GM23338 (cell line): ENCODE measurements around the gene FBXL20. TPM values are rescaled to one million over a fixed set of nuclear protein-coding genes. Genes with fewer than 3 reads are reported as not detected.

Experiments used
- ATAC-seq: fragments of 200-7000 bp; cut with Tn5 transposase; 3 replicates; pipeline ENCODE4 v1.9.1; 2020
- DNase-seq: peaks from one replicate; pipeline ENCODE4 v3.0.0-alpha.2; 2015; ENCODE audit warnings: low spot score
- H2AFZ ChIP-seq: fragments of 200-600 bp; sonication (generic); 2 replicates; pipeline ENCODE4 v1.8.0; 2016; ENCODE audit warnings: antibody characterized with exemption, mild to moderate bottlenecking, moderate library complexity
- H3F3A ChIP-seq: fragments of 200-600 bp; sonication (generic); replicated peaks from 2 replicates; pipeline ENCODE4 v1.8.0; 2017; ENCODE audit warnings: antibody characterized with exemption, mixed run types, low read depth
- H3K27ac ChIP-seq: fragments of 200-600 bp; sonication (generic); 2 replicates; pipeline ENCODE4 v1.6.1; 2016; ENCODE audit warnings: low read depth
- H3K27me3 ChIP-seq: fragments of 200-600 bp; sonication (generic); 2 replicates; pipeline ENCODE4 v1.8.0; 2016; ENCODE audit warnings: mild to moderate bottlenecking, mixed run types, moderate library complexity; ENCODE audit not compliant: insufficient read depth
- H3K36me3 ChIP-seq: fragments of 200-600 bp; sonication (generic); 2 replicates; pipeline ENCODE4 v1.8.0; 2016; ENCODE audit warnings: mild to moderate bottlenecking; ENCODE audit not compliant: insufficient read depth
- H3K4me1 ChIP-seq: fragments of 200-600 bp; sonication (generic); 2 replicates; pipeline ENCODE4 v1.8.0; 2016; ENCODE audit warnings: mild to moderate bottlenecking, moderate library complexity; ENCODE audit not compliant: insufficient read depth
- H3K4me2 ChIP-seq: fragments of 200-600 bp; sonication (generic); 2 replicates; pipeline ENCODE4 v1.7.1; 2017; ENCODE audit warnings: mixed run types
- H3K4me3 ChIP-seq: fragments of 200-600 bp; sonication (generic); 2 replicates; pipeline ENCODE4 v1.6.1; 2016; ENCODE audit warnings: mixed run types
- H3K79me2 ChIP-seq: fragments of 200-600 bp; sonication (generic); replicated peaks from 2 replicates; pipeline ENCODE4 v1.8.0; 2017; ENCODE audit warnings: mild to moderate bottlenecking; ENCODE audit not compliant: insufficient read depth
- H3K9me2 ChIP-seq: fragments of 200-600 bp; sonication (generic); 2 replicates; pipeline ENCODE4 v1.8.0; 2017; ENCODE audit not compliant: insufficient read depth
- H4K20me1 ChIP-seq: fragments of 200-600 bp; sonication (generic); replicated peaks from 2 replicates; pipeline ENCODE4 v1.8.0; 2017; ENCODE audit warnings: mild to moderate bottlenecking; ENCODE audit not compliant: insufficient read depth
- H3K27ac Mint-ChIP-seq: 2 replicates; pipeline ENCODE4 v1.8.0; 2020; ENCODE audit warnings: inconsistent platforms, mild to moderate bottlenecking, moderate library complexity, mixed read lengths
- H3K27me3 Mint-ChIP-seq: 3 replicates; pipeline ENCODE4 v1.8.0; 2022; ENCODE audit warnings: low read depth, mild to moderate bottlenecking, moderate library complexity, mixed read lengths, inconsistent platforms; ENCODE audit not compliant: insufficient read depth, poor library complexity
- H3K36me3 Mint-ChIP-seq: 3 replicates; pipeline ENCODE4 v1.8.0; 2021; ENCODE audit warnings: low read depth, mild to moderate bottlenecking, inconsistent platforms, moderate library complexity, mixed read lengths
- H3K4me1 Mint-ChIP-seq: 3 replicates; pipeline ENCODE4 v1.8.0; 2020; ENCODE audit warnings: mild to moderate bottlenecking, inconsistent platforms, mixed read lengths
- H3K4me3 Mint-ChIP-seq: 3 replicates; pipeline ENCODE4 v1.8.0; 2021; ENCODE audit warnings: moderate library complexity, mild to moderate bottlenecking, inconsistent platforms, mixed read lengths
- H3K9me3 Mint-ChIP-seq: 3 replicates; pipeline ENCODE4 v1.8.0; 2020; ENCODE audit warnings: moderate library complexity, mild to moderate bottlenecking, inconsistent platforms, mixed read lengths
- CREB1 ChIP-seq: fragments of 250-450 bp; sonication (Bioruptor Pico); IDR thresholded peaks from 2 replicates; pipeline ENCODE4 v1.5.0; 2020; ENCODE audit warnings: low read depth, mild to moderate bottlenecking, moderate library complexity
- ETS1 ChIP-seq: IDR thresholded peaks from 2 replicates; pipeline ENCODE4 v1.6.1; 2016; ENCODE audit warnings: antibody characterized with exemption
- EZH2 ChIP-seq: fragments of 200-600 bp; sonication (generic); IDR thresholded peaks from one replicate; pipeline ENCODE4 v1.8.0; 2017; ENCODE audit warnings: antibody characterized with exemption, mild to moderate bottlenecking, low read depth; ENCODE audit not compliant: unreplicated experiment
- JUNB ChIP-seq: IDR thresholded peaks from one replicate; pipeline ENCODE4 v1.6.1; 2016; ENCODE audit warnings: antibody characterized with exemption; ENCODE audit not compliant: unreplicated experiment
- NANOG ChIP-seq: IDR thresholded peaks from 2 replicates; pipeline ENCODE4 v1.6.1; 2016; ENCODE audit warnings: antibody characterized with exemption, borderline replicate concordance
- POLR2AphosphoS5 ChIP-seq: IDR thresholded peaks from 2 replicates; pipeline ENCODE4 v1.6.1; 2016; ENCODE audit warnings: antibody characterized with exemption, low read depth
- REST ChIP-seq: IDR thresholded peaks from one replicate; pipeline ENCODE4 v1.6.1; 2018; ENCODE audit warnings: antibody characterized with exemption; ENCODE audit not compliant: unreplicated experiment
- ZNF114 ChIP-seq: fragments of 250-450 bp; sonication (Bioruptor Pico); IDR thresholded peaks from 2 replicates; pipeline ENCODE4 v1.5.0; 2020; ENCODE audit warnings: mild to moderate bottlenecking, moderate library complexity
- ZNF331 ChIP-seq: fragments of 250-450 bp; sonication (Bioruptor Pico); IDR thresholded peaks from 2 replicates; pipeline ENCODE4 v1.5.0; 2020; ENCODE audit warnings: low read depth, mild to moderate bottlenecking, moderate library complexity
- polyA plus RNA-seq: library from polyadenylated mRNA; unstranded; fragments of >200 nt; fragmentation: Nextera tagmentation; extraction: Ambion mirVana; gene quantifications from 2 replicates; pipeline ENCODE4 v1.2.1, GENCODE V29; 2016
- total RNA-seq: library from RNA; depleted of rRNA; stranded (reverse); fragments of >200 nt; shearing (Covaris generic); gene quantifications from 2 replicates; pipeline ENCODE4 v1.2.3, GENCODE V29; 2014
- TF ChIP-seq, protein P1 (sequence below), 2 experiments: fragments of 200-600 bp in 1 of 2; sonication (generic) in 1 of 2; conservative IDR thresholded peaks; 2 replicates each; pipeline versions ENCODE4 v1.5.1 to v1.6.1; 2016 to 2017; ENCODE audit warnings: antibody characterized with exemption in 2 of 2, low read depth in 2 of 2, mild to moderate bottlenecking in 2 of 2, moderate library complexity in 1 of 2

Gene FBXL20
- total and polyA plus RNA-seq, 2 experiments from 2014 or later, result 2.9 to 6.9 TPM

- no peak for TF ChIP-seq ZNF331 (CRISPR knock-in tag)
- no peak for TF ChIP-seq NANOG
- TF ChIP-seq POLR2AphosphoS5, result no peak
- no peak for TF ChIP-seq ETS1
- TF ChIP-seq, protein P1, sequence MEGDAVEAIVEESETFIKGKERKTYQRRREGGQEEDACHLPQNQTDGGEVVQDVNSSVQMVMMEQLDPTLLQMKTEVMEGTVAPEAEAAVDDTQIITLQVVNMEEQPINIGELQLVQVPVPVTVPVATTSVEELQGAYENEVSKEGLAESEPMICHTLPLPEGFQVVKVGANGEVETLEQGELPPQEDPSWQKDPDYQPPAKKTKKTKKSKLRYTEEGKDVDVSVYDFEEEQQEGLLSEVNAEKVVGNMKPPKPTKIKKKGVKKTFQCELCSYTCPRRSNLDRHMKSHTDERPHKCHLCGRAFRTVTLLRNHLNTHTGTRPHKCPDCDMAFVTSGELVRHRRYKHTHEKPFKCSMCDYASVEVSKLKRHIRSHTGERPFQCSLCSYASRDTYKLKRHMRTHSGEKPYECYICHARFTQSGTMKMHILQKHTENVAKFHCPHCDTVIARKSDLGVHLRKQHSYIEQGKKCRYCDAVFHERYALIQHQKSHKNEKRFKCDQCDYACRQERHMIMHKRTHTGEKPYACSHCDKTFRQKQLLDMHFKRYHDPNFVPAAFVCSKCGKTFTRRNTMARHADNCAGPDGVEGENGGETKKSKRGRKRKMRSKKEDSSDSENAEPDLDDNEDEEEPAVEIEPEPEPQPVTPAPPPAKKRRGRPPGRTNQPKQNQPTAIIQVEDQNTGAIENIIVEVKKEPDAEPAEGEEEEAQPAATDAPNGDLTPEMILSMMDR (conservative IDR thresholded peaks at IDR 0.05; ENCODE audit: low read depth in 2 of 2), result no peak
- TF ChIP-seq EZH2, result no peak
- no peak for TF ChIP-seq JUNB
Measured at GRCh38 chr17:39219647-39220154, 181.7 kb downstream of the FBXL20 start (continued).

- Histone ChIP-seq H3K79me2 (no peaks in the 10 kb centered on the region), H3K4me2 (no peak overlapping the region), H3F3A (0 out of 2 replicates have a peak, but pooled peaks cover 2% of the 10 kb centered on the region), H3K4me1 (peaks cover 10% of the 10 kb centered on the region), H3K4me3 (no peak overlapping the region), H3K9me2 (no peaks in the 10 kb centered on the region), H3K36me3 (no peaks in the 10 kb centered on the region), H3K27ac (no peak overlapping the region), H4K20me1 (no peaks in the 10 kb centered on the region), H2AFZ (no peak overlapping the region), H3K27me3 (peaks cover 36% of the 10 kb centered on the region)
- no peaks in the 10 kb centered on the region; the same call in 2 of the 3 replicates for H3K36me3 Mint-ChIP-seq
- no peaks in the 10 kb centered on the region; the same call in 2 of the 3 replicates for H3K9me3 Mint-ChIP-seq
- peaks cover 38% of the 10 kb centered on the region for H3K27me3 Mint-ChIP-seq
- ATAC-seq (no peak), DNase-seq (no peak)
- no peak overlapping the region for H3K27ac Mint-ChIP-seq
- H3K4me3 Mint-ChIP-seq, result no peak overlapping the region; the same call in 2 of the 3 replicates
- peaks cover 15% of the 10 kb centered on the region for H3K4me1 Mint-ChIP-seq
- TF ChIP-seq ETS1 (no peak), NANOG (no peak), ZNF114 (no peak), POLR2AphosphoS5 (no peak), CREB1 (no peak), REST (no peak), EZH2 (no peak)
- TF ChIP-seq, protein P1 (conservative IDR thresholded peaks at IDR 0.05; ENCODE audit: low read depth in 2 of 2), result no peak
Measured at GRCh38 chr17:39218906-39219305, 182.5 kb downstream of the FBXL20 start.
